ENCODE measurements around the gene PGAM1.

Gene PGAM1

DNA sequence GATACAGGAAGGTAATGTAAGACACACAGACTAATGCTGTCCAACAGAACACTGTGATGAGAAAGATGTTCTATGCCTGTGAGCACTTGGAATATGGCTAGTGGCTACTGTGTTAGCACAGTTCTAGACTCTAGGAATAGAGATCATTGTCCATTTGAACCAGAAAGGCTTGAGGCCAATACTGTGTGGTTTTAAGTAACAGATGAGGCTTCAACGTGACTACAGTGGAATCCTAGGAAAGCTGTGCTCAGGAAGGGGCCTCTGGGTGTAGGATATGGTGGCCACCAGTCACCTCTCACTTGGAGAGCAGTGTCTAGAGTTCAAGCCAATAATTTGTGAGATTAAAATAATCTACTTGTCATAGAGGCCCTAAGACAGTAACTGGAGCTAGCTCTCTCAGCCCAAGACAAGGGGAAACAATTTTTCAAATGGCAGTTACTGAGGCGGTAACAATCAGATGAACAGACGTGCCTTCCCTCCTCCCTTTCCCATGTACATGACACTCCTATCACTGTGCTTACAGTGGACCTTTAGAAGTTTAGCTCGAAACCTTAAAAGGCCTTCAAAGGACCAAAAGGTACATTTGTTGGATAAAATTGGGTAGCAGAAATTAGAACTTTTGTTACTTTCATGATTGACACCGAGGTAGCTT lies 30.2 kb downstream of the PGAM1 start:
- H3K4me3 ChIP-seq (ENCODE audit: low read length), result no peak overlapping the region
- TF ChIP-seq, protein P1, sequence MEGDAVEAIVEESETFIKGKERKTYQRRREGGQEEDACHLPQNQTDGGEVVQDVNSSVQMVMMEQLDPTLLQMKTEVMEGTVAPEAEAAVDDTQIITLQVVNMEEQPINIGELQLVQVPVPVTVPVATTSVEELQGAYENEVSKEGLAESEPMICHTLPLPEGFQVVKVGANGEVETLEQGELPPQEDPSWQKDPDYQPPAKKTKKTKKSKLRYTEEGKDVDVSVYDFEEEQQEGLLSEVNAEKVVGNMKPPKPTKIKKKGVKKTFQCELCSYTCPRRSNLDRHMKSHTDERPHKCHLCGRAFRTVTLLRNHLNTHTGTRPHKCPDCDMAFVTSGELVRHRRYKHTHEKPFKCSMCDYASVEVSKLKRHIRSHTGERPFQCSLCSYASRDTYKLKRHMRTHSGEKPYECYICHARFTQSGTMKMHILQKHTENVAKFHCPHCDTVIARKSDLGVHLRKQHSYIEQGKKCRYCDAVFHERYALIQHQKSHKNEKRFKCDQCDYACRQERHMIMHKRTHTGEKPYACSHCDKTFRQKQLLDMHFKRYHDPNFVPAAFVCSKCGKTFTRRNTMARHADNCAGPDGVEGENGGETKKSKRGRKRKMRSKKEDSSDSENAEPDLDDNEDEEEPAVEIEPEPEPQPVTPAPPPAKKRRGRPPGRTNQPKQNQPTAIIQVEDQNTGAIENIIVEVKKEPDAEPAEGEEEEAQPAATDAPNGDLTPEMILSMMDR (conservative IDR thresholded peaks at IDR 0.05; ENCODE audit: low read depth, low read length), result no peak
- no peak for DNase-seq (ENCODE audit: low read depth)

DNA sequence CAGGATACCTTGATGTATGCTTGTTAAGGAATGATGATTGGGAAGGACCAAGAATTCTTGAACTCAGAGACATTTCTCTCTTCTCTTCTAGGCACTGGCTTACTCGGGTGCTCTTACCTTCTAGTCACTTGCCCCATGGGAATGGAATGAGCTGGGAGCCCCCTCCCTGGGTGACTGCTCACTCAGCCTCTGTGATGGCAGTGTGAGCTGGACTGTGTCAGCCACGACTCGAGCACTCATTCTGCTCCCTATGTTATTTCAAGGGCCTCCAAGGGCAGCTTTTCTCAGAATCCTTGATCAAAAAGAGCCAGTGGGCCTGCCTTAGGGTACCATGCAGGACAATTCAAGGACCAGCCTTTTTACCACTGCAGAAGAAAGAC lies 30.7 kb downstream of the PGAM1 start:
- TF ChIP-seq, protein P1 (conservative IDR thresholded peaks at IDR 0.05; ENCODE audit: low read depth, low read length), result no peak

DNA sequence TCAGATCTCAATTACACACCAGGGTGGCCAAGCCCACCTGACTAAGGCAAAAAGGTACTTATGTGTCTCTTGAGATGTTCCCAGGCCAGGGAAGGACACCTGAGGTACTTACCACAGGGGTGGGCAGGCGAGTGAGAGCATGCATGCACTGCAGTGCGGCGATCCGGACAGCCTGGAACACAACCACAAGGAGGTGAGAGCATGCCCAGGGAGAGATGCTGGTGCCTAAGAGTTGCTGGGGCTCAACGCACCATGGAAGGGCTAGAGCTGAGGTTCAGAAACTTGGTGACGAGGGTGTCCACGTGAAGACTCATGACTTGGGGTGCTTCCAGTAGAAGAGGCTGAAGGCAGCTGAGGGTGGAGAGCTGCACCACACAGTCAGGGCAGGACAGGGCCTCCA lies 33.1 kb downstream of the PGAM1 start:
- no peak overlapping the region for H3K4me3 ChIP-seq (ENCODE audit: low read length)
- DNase-seq (ENCODE audit: low read depth), result no peak
- TF ChIP-seq, protein P1 (conservative IDR thresholded peaks at IDR 0.05; ENCODE audit: low read depth, low read length), result no peak

More for the DNA sequence above, 30.7 kb downstream of the PGAM1 start:
- no peak for DNase-seq (ENCODE audit: low read depth)
- no peak overlapping the region for H3K4me3 ChIP-seq (ENCODE audit: low read length)

DNA sequence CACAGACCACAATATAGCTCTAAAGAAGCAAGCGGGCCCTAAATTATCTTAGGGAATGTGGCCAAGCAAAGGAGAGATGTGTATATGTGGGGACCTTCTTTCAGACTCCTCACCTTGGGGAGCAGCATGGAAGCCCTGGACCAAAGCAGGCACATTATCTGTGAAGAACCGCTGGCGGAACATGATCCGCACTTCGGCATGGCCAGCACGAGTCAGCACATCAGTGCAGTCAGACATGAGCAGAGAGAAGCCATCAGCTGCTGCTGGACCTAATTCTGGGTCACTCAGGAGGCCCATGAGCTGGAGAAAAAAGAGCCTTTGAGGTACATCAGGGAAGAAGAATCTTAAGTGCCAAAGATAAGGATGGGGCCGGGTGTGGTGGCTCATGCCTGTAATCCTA lies 33.9 kb downstream of the PGAM1 start:
- TF ChIP-seq, protein P1 (conservative IDR thresholded peaks at IDR 0.05; ENCODE audit: low read depth, low read length), result no peak
- no peak overlapping the region for H3K4me3 ChIP-seq (ENCODE audit: low read length)
- no peak for DNase-seq (ENCODE audit: low read depth)

DNA sequence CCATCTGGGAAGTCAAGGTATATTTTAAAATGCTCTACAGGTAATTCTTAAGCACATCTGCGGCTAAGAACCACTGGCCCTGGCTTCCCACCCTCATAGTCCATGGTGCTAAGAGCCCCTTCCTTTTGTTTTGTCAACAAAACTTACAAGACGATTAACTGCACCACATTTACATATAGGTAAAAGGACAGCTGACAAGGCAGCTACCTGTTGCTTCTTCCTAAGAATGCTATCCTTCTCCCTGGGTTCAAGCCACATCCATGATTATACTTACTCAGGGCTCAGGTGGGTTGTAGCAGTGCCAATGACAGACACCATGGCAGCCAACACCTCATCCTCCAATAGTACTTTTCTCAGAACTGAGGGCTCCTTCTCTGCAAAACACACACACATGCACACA lies 36.3 kb downstream of the PGAM1 start:
- TF ChIP-seq, protein P1 (conservative IDR thresholded peaks at IDR 0.05; ENCODE audit: low read depth, low read length), result no peak
- no peak for DNase-seq (ENCODE audit: low read depth)
- no peak overlapping the region for H3K4me3 ChIP-seq (ENCODE audit: low read length)

DNA sequence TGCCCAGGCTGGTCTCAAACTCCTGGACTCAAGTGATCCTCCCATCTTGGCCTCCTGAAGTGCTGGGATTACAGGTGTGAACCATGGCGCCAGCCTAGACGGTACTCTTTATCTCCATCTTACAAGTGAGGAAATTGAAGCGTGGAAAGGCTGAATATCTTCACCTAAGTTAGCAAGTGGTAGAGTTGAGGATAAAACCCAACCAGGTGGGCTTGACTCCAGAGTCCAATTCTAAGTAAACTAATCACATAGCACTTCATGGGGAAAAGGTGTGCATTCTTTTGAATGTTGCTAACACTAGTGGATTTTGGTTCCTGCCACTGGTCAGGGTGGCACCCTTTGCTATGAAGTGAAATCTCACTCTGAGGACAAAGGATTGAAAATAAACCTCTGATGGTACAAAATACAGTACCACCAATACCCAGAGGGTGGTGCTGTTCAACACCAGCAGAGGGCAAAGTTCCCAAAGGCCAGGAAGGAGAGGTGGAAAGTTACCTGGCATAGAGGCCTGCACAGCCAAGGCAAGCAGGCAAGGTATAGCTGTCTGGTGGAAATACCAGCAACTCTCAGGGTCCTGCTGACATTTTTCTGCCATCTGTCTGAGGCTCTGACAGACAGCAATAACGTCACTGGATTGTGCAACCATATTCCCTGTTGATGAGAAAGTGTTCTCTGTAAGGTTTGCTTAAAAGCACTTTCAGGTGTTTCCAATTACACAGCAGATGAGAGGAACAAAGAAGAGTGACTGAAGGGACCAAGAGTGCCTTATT lies 37.6 kb downstream of the PGAM1 start:
- DNase-seq (ENCODE audit: low read depth), result no peak
- TF ChIP-seq, protein P1 (conservative IDR thresholded peaks at IDR 0.05; ENCODE audit: low read depth, low read length), result peak; percentile 89
- no peak overlapping the region for H3K4me3 ChIP-seq (ENCODE audit: low read length)

DNA sequence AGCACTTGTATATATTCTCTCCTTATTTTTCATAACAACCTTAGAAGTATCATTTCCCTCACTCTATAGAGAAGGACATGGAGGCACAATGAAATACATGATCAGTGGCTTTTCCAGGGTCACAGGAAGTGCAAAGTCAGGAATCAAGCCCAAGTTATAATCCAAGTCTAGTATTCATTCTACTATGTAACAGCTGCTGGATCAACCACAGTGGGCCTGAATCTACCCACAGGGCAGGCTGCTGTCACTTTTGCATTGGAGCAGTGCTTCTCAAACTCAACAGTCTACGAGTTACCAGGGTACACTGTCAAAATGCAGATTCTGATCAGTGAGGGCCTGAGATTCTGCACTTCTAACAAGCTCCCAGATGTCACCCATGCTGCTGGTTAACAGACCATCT lies 38.2 kb downstream of the PGAM1 start:
- no peak for DNase-seq (ENCODE audit: low read depth)
- TF ChIP-seq, protein P1 (conservative IDR thresholded peaks at IDR 0.05; ENCODE audit: low read depth, low read length), result no peak
- no peak overlapping the region for H3K4me3 ChIP-seq (ENCODE audit: low read length)
